IMR-90 (cell line): ENCODE results near the gene DUSP2. TPM values are rescaled to one million over a fixed set of nuclear protein-coding genes. Genes with fewer than 3 reads are reported as not detected.

Source experiments
- ATAC-seq: fragments of 200-7000 bp; cut with Tn5 transposase; 2 replicates; pipeline ENCODE4 v1.9.1; 2020; ENCODE audit warnings: low read depth, mild to moderate bottlenecking, moderate library complexity
- BruUV-seq: library from RNA; stranded (reverse); fragments of 400-500 nt; replicated peaks from 2 replicates; lab custom pipeline; 2021; lab: Mats Ljungman, UMichigan
- CTCF ChIA-PET: fragments of 300-600 bp; formaldehyde crosslinking; extraction: SDS; loops from one replicate; lab custom pipeline; 2021; ENCODE audit warnings: antibody characterized with exemption; lab: Yijun Ruan, JAX
- POLR2A ChIA-PET: fragments of 300-600 bp; sonication (Branson Sonifier 250); formaldehyde crosslinking; loops from one replicate; lab custom pipeline; 2022; ENCODE audit warnings: antibody characterized with exemption; ENCODE audit not compliant: unreplicated experiment; lab: Charles Lee
- DNase-seq: peaks from one replicate; pipeline ENCODE4 v3.0.0; 2013
- H2AFZ ChIP-seq: replicated peaks from 2 replicates; pipeline ENCODE3; 2013; ENCODE audit warnings: low read length, mild to moderate bottlenecking; ENCODE audit not compliant: poor library complexity
- H2AK5ac ChIP-seq: 2 replicates; pipeline ENCODE4 v1.6.1; 2013; ENCODE audit warnings: low read depth, low read length, inconsistent platforms
- H2AK9ac ChIP-seq: replicated peaks from 2 replicates; pipeline ENCODE3; 2013; ENCODE audit warnings: mild to moderate bottlenecking, low read depth, low read length, moderate library complexity; ENCODE audit not compliant: poor library complexity
- H2BK120ac ChIP-seq: 2 replicates; pipeline ENCODE4 v1.6.1; 2013; ENCODE audit warnings: low read depth, low read length, inconsistent platforms
- H2BK15ac ChIP-seq: 3 replicates; pipeline ENCODE4 v1.6.1; 2013; ENCODE audit warnings: low read depth, low read length, inconsistent platforms
- H2BK20ac ChIP-seq: 2 replicates; pipeline ENCODE4 v1.6.1; 2013; ENCODE audit warnings: low read depth, mild to moderate bottlenecking, inconsistent platforms, low read length, moderate library complexity
- H2BK5ac ChIP-seq: 2 replicates; pipeline ENCODE4 v1.6.1; 2013; ENCODE audit warnings: mild to moderate bottlenecking, low read depth, low read length, inconsistent platforms; ENCODE audit not compliant: poor library complexity, severe bottlenecking
- H3K14ac ChIP-seq: replicated peaks from 2 replicates; pipeline ENCODE4 v1.6.1; 2013; ENCODE audit warnings: low read depth, low read length, inconsistent platforms
- H3K18ac ChIP-seq: 2 replicates; pipeline ENCODE4 v1.6.1; 2013; ENCODE audit warnings: low read depth, low read length, control low read depth
- H3K23ac ChIP-seq: 2 replicates; pipeline ENCODE4 v1.6.1; 2013; ENCODE audit warnings: low read depth, low read length, inconsistent platforms
- H3K27ac ChIP-seq: 2 replicates; pipeline ENCODE4 v1.5.1; 2013; ENCODE audit warnings: mild to moderate bottlenecking, control low read depth, low read length; ENCODE audit not compliant: insufficient read depth
- H3K27me3 ChIP-seq: 2 replicates; pipeline ENCODE4 v1.6.1; 2013; ENCODE audit warnings: low read length; ENCODE audit not compliant: control insufficient read depth, insufficient read depth
- H3K36me3 ChIP-seq: 2 replicates; pipeline ENCODE4 v1.6.1; 2013; ENCODE audit warnings: low read length, mixed read lengths; ENCODE audit not compliant: control insufficient read depth, insufficient read depth
- H3K4ac ChIP-seq: 2 replicates; pipeline ENCODE4 v1.6.1; 2013; ENCODE audit warnings: low read depth, low read length, inconsistent platforms
- H3K4me1 ChIP-seq: 2 replicates; pipeline ENCODE4 v1.6.1; 2013; ENCODE audit warnings: low read length, mixed read lengths; ENCODE audit not compliant: control insufficient read depth, insufficient read depth
- H3K4me2 ChIP-seq: 2 replicates; pipeline ENCODE4 v1.6.1; 2013; ENCODE audit warnings: low read depth, mild to moderate bottlenecking, control low read depth, low read length, moderate library complexity
- H3K4me3 ChIP-seq: 2 replicates; pipeline ENCODE4 v1.5.1; 2013; ENCODE audit warnings: low read depth, mild to moderate bottlenecking, control low read depth, low read length, moderate library complexity; ENCODE audit not compliant: insufficient read depth
- H3K56ac ChIP-seq: 2 replicates; pipeline ENCODE4 v1.6.1; 2013; ENCODE audit warnings: low read length, inconsistent platforms; ENCODE audit not compliant: insufficient read depth; ENCODE audit errors: extremely low read depth
- H3K79me1 ChIP-seq, 2 experiments: 2 replicates each; pipeline ENCODE4 v1.6.1; 2013; ENCODE audit warnings: low read length in 2 of 2, inconsistent platforms in 1 of 2, low read depth in 1 of 2
- H3K9ac ChIP-seq: 2 replicates; pipeline ENCODE4 v1.6.1; 2013; ENCODE audit warnings: low read depth, low read length, control low read depth
- H3K9me1 ChIP-seq: 2 replicates; pipeline ENCODE4 v1.6.1; 2013; ENCODE audit warnings: low read length, inconsistent platforms; ENCODE audit not compliant: insufficient read depth
- H3K9me3 ChIP-seq: 2 replicates; pipeline ENCODE4 v1.6.1; 2013; ENCODE audit warnings: low read length; ENCODE audit not compliant: control insufficient read depth, insufficient read depth
- H4K20me1 ChIP-seq: 2 replicates; pipeline ENCODE4 v1.6.1; 2013; ENCODE audit warnings: low read length, inconsistent platforms; ENCODE audit not compliant: insufficient read depth
- H4K5ac ChIP-seq: 2 replicates; pipeline ENCODE4 v1.6.1; 2013; ENCODE audit warnings: mild to moderate bottlenecking, low read depth, low read length, control low read depth
- H4K8ac ChIP-seq, 2 experiments: 2 replicates each; pipeline ENCODE4 v1.6.1; 2013; ENCODE audit warnings: low read depth in 2 of 2, low read length in 2 of 2, control low read depth in 1 of 2, inconsistent platforms in 1 of 2
- H4K91ac ChIP-seq: 2 replicates; pipeline ENCODE4 v1.6.1; 2013; ENCODE audit warnings: low read depth, low read length, inconsistent platforms; ENCODE audit not compliant: insufficient read depth
- BHLHE40 ChIP-seq: fragments of 150-350 bp; IDR thresholded peaks from 2 replicates; pipeline ENCODE4 v1.6.1; 2016; ENCODE audit warnings: mild to moderate bottlenecking, low read depth, low read length
- CEBPB ChIP-seq: IDR thresholded peaks from 2 replicates; pipeline ENCODE4 v1.6.1; 2012; ENCODE audit warnings: low read depth, low read length, improper control_type of control experiment
- CHD1 ChIP-seq: IDR thresholded peaks from 2 replicates; pipeline ENCODE4 v1.6.1; 2012; ENCODE audit warnings: low read depth, low read length, improper control_type of control experiment
- CTCF ChIP-seq: conservative IDR thresholded peaks from 2 replicates; pipeline ENCODE4 v1.5.1; 2012; ENCODE audit warnings: mild to moderate bottlenecking, low read depth, low read length, improper control_type of control experiment
- ELK1 ChIP-seq: fragments of 150-350 bp; IDR thresholded peaks from 2 replicates; pipeline ENCODE4 v1.6.1; 2016; ENCODE audit warnings: low read depth, mild to moderate bottlenecking, low read length, moderate library complexity, borderline replicate concordance
- FOS ChIP-seq: fragments of 150-350 bp; IDR thresholded peaks from 2 replicates; pipeline ENCODE4 v1.6.1; 2016; ENCODE audit warnings: low read depth, low read length
- MAFK ChIP-seq: IDR thresholded peaks from 2 replicates; pipeline ENCODE4 v1.6.1; 2012; ENCODE audit warnings: low read depth, low read length, improper control_type of control experiment
- MAZ ChIP-seq: IDR thresholded peaks from 2 replicates; pipeline ENCODE4 v1.6.1; 2012; ENCODE audit warnings: low read depth, mild to moderate bottlenecking, low read length, improper control_type of control experiment, moderate library complexity, borderline replicate concordance
- MXI1 ChIP-seq: IDR thresholded peaks from 2 replicates; pipeline ENCODE4 v1.6.1; 2012; ENCODE audit warnings: low read depth, mild to moderate bottlenecking, low read length, moderate library complexity, borderline replicate concordance
- NFE2L2 ChIP-seq: fragments of 150-350 bp; IDR thresholded peaks from 2 replicates; pipeline ENCODE4 v1.6.1; 2016; ENCODE audit warnings: low read depth, mild to moderate bottlenecking, low read length
- POLR2A ChIP-seq: IDR thresholded peaks from 2 replicates; pipeline ENCODE4 v1.6.1; 2012; ENCODE audit warnings: mild to moderate bottlenecking, low read depth, low read length
- RAD21 ChIP-seq: IDR thresholded peaks from 2 replicates; pipeline ENCODE4 v1.6.1; 2012; ENCODE audit warnings: low read length, improper control_type of control experiment
- RCOR1 ChIP-seq: IDR thresholded peaks from 2 replicates; pipeline ENCODE4 v1.6.1; 2012; ENCODE audit warnings: mild to moderate bottlenecking, low read length, improper control_type of control experiment; ENCODE audit not compliant: insufficient replicate concordance
- RFX5 ChIP-seq: IDR thresholded peaks from 2 replicates; pipeline ENCODE4 v1.8.0; 2012; ENCODE audit warnings: low read depth, mild to moderate bottlenecking, low read length, moderate library complexity
- SMC3 ChIP-seq: fragments of 150-350 bp; IDR thresholded peaks from 2 replicates; pipeline ENCODE4 v1.6.1; 2016; ENCODE audit warnings: low read depth, mild to moderate bottlenecking, antibody characterized with exemption, low read length, moderate library complexity
- WGBS, 2 experiments: methylation state at CpG; one replicate each; pipeline versions ENCODE4 v1.1.5 to v1.1.7; 2013; ENCODE audit warnings: missing lambda C conversion rate in 2 of 2; ENCODE audit not compliant: insufficient read length in 1 of 2; ENCODE audit errors: extremely low coverage in 2 of 2; 5-methylcytosine and 5-hydroxymethylcytosine counted together
- dilution Hi-C: fragments of 300-500 bp; cut with HindIII; formaldehyde crosslinking; loops from one replicate; pipeline ENCODE4 v1.14.3; 2018; ENCODE audit warnings: low sequenced_read_pairs; ENCODE audit not compliant: unreplicated experiment
- in situ Hi-C: fragments of 300-500 bp; cut with MboI; formaldehyde crosslinking; loops from 3 replicates; pipeline ENCODE4 v1.14.3; 2019; ENCODE audit warnings: low sequenced_read_pairs, inconsistent platforms, mixed read lengths
- intact Hi-C: fragments of 100-400 bp; cut with micrococcal nuclease; formaldehyde crosslinking; loops from 2 replicates; pipeline ENCODE4 v1.10.0; 2022
- polyA plus RNA-seq, 3 experiments: library from polyadenylated mRNA; depleted of rRNA; stranded (reverse); fragments of >200 nt; gene quantifications; 2 replicates each; pipeline ENCODE4 v1.2.3, GENCODE V29; 2012; ENCODE audit warnings: low replicate concordance in 1 of 3
- total RNA-seq: library from RNA; depleted of rRNA; stranded (reverse); fragments of >200 nt; gene quantifications from 2 replicates; pipeline ENCODE4 v1.2.3, GENCODE V29; 2012

The DUSP2 gene
- total and polyA plus RNA-seq, 2 of the 4 experiments (the other 2 are of a cell fraction) = 1.8 to 3.8 TPM

GRCh38 chr2:96097951-96098823, 47.1 kb downstream of the DUSP2 start:
- intact Hi-C loops (no loop called here), in situ Hi-C loops (no loop called here), dilution Hi-C loops (no loop called here)
- Histone ChIP-seq H2AK5ac (no peak overlapping the region), H3K36me3 (no peaks in the 10 kb centered on the region), H2BK20ac (no peak overlapping the region), H2BK120ac (no peak overlapping the region), H3K23ac (no peak overlapping the region), H3K27me3 (peaks cover 11% of the 10 kb centered on the region), H3K4ac (no peak overlapping the region), H3K4me1 (peaks cover 2% of the 10 kb centered on the region; the same call in 1 of the 2 replicates), H3K9me1 (no peaks in the 10 kb centered on the region), H2BK5ac (no peak overlapping the region), H3K18ac (no peak overlapping the region), H3K9me3 (no peaks in the 10 kb centered on the region), H4K20me1 (no peaks in the 10 kb centered on the region), H2BK15ac (no peak overlapping the region), H4K5ac (no peak overlapping the region), H2AFZ (no peak overlapping the region), H3K4me3 (no peak overlapping the region), H3K9ac (no peak overlapping the region), H3K14ac (no peak overlapping the region), H3K79me1 (no peaks in the 10 kb centered on the region), H3K27ac (no peak overlapping the region), H2AK9ac (no peak overlapping the region), H4K91ac (no peak overlapping the region), H4K8ac (no peak overlapping the region), H3K4me2 (no peak overlapping the region), H3K56ac (no peak overlapping the region)
- BruUV-seq = no TSS peak
- TF ChIP-seq MXI1 (no peak), BHLHE40 (no peak), ELK1 (no peak), FOS (no peak), RCOR1 (no peak), CEBPB (no peak), RAD21 (no peak), RFX5 (no peak), MAZ (no peak), POLR2A (no peak), CTCF (no peak), SMC3 (no peak), CHD1 (no peak), NFE2L2 (no peak), MAFK (no peak)
- ChIA-PET POLR2A (no interaction called here), CTCF (no interaction called here)
- WGBS, 2 experiments = no CpG with 5 or more reads among the region's 7 CpGs
- ATAC-seq = no peak
- no peak for DNase-seq
